ENCODE measurements around the gene CHRNA9.

Gene CHRNA9

GRCh38 chr4:40299811-40300292 is 35.3 kb upstream of the CHRNA9 start:
- no peak for TF ChIP-seq CEBPB (IDR thresholded peaks at IDR 0.05)
- no peak for TF ChIP-seq EP300 (IDR thresholded peaks at IDR 0.05; ENCODE audit: borderline replicate concordance)
- TF ChIP-seq TAF1 (IDR thresholded peaks at IDR 0.05; ENCODE audit: low read depth): no peak
- TF ChIP-seq CREB1 (IDR thresholded peaks at IDR 0.05; ENCODE audit: low read depth): no peak
- TF ChIP-seq NFIC (IDR thresholded peaks at IDR 0.05): no peak

GRCh38 chr4:40300371-40301162 is 34.6 kb upstream of the CHRNA9 start:
- TF ChIP-seq MAX (IDR thresholded peaks at IDR 0.05) (no peak), EGR1 (IDR thresholded peaks at IDR 0.05) (no peak), ZBTB7A (IDR thresholded peaks at IDR 0.05; ENCODE audit: low read depth) (no peak), CEBPB (IDR thresholded peaks at IDR 0.05) (no peak), REST (IDR thresholded peaks at IDR 0.05; ENCODE audit: low read depth) (no peak), YY1 (IDR thresholded peaks at IDR 0.05; ENCODE audit: low read depth) (no peak), RAD21 (IDR thresholded peaks at IDR 0.05; ENCODE audit: low read depth) (no peak), CREB1 (IDR thresholded peaks at IDR 0.05; ENCODE audit: low read depth) (no peak), NFIC (IDR thresholded peaks at IDR 0.05) (no peak), EP300 (IDR thresholded peaks at IDR 0.05; ENCODE audit: borderline replicate concordance) (no peak), FOXM1 (IDR thresholded peaks at IDR 0.05; ENCODE audit: borderline replicate concordance, low read depth) (no peak)

- no peak for TF ChIP-seq MAX (IDR thresholded peaks at IDR 0.05)
- no peak for TF ChIP-seq CEBPB (IDR thresholded peaks at IDR 0.05)
- TF ChIP-seq TEAD4 (IDR thresholded peaks at IDR 0.05): no peak
- no peak for TF ChIP-seq EP300 (IDR thresholded peaks at IDR 0.05; ENCODE audit: borderline replicate concordance)
- TF ChIP-seq TCF12 (IDR thresholded peaks at IDR 0.05; ENCODE audit: low read depth): no peak
- TF ChIP-seq FOXM1 (IDR thresholded peaks at IDR 0.05; ENCODE audit: borderline replicate concordance, low read depth): no peak
- no peak for TF ChIP-seq NFIC (IDR thresholded peaks at IDR 0.05)
- no peak for TF ChIP-seq ZBTB7A (IDR thresholded peaks at IDR 0.05; ENCODE audit: low read depth)
- no peak for TF ChIP-seq YY1 (IDR thresholded peaks at IDR 0.05; ENCODE audit: low read depth)
- no peak for TF ChIP-seq EGR1 (IDR thresholded peaks at IDR 0.05)
- no peak for TF ChIP-seq TAF1 (IDR thresholded peaks at IDR 0.05; ENCODE audit: low read depth)
- no peak for TF ChIP-seq REST (IDR thresholded peaks at IDR 0.05; ENCODE audit: low read depth)
These were observed 33.5 kb upstream of the CHRNA9 start for GRCh38 chr4:40301603-40302002.

- TF ChIP-seq CREB1 (IDR thresholded peaks at IDR 0.05; ENCODE audit: low read depth): no peak
- no peak for TF ChIP-seq TEAD4 (IDR thresholded peaks at IDR 0.05)
- TF ChIP-seq TCF12 (IDR thresholded peaks at IDR 0.05; ENCODE audit: low read depth): no peak
- TF ChIP-seq MAX (IDR thresholded peaks at IDR 0.05): no peak
- TF ChIP-seq REST (IDR thresholded peaks at IDR 0.05; ENCODE audit: low read depth): no peak
- TF ChIP-seq YY1 (IDR thresholded peaks at IDR 0.05; ENCODE audit: low read depth): no peak
- TF ChIP-seq TAF1 (IDR thresholded peaks at IDR 0.05; ENCODE audit: low read depth): no peak
- no peak for TF ChIP-seq EP300 (IDR thresholded peaks at IDR 0.05; ENCODE audit: borderline replicate concordance)
- no peak for TF ChIP-seq NFIC (IDR thresholded peaks at IDR 0.05)
- no peak for TF ChIP-seq RAD21 (IDR thresholded peaks at IDR 0.05; ENCODE audit: low read depth)
- TF ChIP-seq ZBTB7A (IDR thresholded peaks at IDR 0.05; ENCODE audit: low read depth): no peak
- no peak for TF ChIP-seq FOXM1 (IDR thresholded peaks at IDR 0.05; ENCODE audit: borderline replicate concordance, low read depth)
- no peak for TF ChIP-seq CEBPB (IDR thresholded peaks at IDR 0.05)
These were observed 31.4 kb upstream of the CHRNA9 start for GRCh38 chr4:40303751-40304150.

All from Ishikawa (cell line).